H4 (cell line): ENCODE measurements around the gene OR1A2. TPM values are rescaled to one million over a fixed set of nuclear protein-coding genes. Genes with fewer than 3 reads are reported as not detected.
"Not testable (repeated sequence)": the region's sequence is repeated elsewhere in the genome, so short reads cannot be mapped to it uniquely, and the experiment has no call there.

Experiments
- DNase-seq: peaks from one replicate; pipeline ENCODE4 v3.0.0-alpha.2; 2015; ENCODE audit warnings: low spot score
- total RNA-seq: library from RNA; depleted of rRNA; stranded (reverse); fragments of >200 nt; shearing (Covaris generic); gene quantifications from 2 replicates; pipeline ENCODE4 v1.2.3, GENCODE V29; 2014; rRNA removed

OR1A2 gene, protein sequence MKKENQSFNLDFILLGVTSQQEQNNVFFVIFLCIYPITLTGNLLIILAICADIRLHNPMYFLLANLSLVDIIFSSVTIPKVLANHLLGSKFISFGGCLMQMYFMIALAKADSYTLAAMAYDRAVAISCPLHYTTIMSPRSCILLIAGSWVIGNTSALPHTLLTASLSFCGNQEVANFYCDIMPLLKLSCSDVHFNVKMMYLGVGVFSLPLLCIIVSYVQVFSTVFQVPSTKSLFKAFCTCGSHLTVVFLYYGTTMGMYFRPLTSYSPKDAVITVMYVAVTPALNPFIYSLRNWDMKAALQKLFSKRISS
- total RNA-seq: not detected in 2 replicates

DNA sequence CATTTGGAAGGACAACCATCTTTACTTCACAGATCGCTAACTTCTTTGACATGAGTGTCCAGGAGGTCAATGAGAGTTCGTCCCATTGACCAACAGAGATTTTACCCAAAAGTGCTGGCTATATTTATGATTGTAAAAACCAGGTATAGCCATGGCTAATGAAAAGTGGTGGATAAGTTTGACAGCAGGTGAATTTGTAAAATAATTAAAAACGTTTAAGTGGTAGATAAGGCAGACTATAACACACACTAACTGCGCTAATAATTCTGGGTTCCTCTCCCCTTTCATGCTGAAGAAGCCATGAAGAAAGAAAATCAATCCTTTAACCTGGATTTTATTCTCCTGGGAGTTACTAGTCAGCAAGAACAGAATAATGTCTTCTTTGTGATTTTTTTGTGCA lies at the start of gene OR1A2:
Gene OR1A2, plus strand, starts transcription at position 301 of the 400 bp plus-strand sequence. Its CDS starts 0 bp downstream, at position 301.
- DNase-seq: no peak

DNA sequence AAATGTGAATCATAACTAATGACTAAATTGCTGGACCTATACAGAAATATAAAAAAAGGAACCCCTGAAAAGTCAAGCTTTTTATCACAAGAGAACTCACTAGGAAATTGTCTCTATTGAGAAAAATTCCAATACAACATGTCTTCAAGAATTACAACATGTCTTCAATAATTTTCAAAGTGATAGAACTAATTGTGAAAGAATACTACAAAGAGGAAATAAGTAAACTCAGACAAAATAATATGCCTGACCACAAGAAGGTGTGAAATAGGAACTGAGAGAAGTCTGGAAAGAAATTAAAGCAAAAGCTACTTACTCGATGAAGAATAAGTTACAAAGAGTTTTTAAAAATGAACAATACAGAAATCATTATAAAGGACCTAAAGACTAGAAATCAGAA lies 40.1 kb upstream of the OR1A2 start:
- DNase-seq: no peak

DNA sequence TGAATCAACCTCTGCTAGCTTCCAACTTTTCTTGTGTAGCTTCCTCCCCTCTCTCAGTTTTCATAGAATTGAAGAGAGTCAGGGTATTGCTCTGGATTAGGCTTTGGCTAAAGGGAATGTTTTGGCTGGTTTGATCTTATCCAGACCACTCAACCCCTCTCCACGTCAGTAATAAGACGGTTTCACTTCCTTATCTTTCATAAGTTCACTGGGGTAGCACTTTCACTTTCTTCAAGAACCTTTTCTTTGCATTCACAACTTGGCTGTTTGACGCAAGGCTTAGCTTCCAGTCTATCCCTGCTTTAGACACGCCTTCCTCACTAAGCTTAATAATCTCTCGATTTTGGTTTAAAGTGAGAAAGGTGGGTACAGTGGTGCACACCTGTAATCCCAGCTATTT lies 29.7 kb upstream of the OR1A2 start:
- no peak for DNase-seq

DNA sequence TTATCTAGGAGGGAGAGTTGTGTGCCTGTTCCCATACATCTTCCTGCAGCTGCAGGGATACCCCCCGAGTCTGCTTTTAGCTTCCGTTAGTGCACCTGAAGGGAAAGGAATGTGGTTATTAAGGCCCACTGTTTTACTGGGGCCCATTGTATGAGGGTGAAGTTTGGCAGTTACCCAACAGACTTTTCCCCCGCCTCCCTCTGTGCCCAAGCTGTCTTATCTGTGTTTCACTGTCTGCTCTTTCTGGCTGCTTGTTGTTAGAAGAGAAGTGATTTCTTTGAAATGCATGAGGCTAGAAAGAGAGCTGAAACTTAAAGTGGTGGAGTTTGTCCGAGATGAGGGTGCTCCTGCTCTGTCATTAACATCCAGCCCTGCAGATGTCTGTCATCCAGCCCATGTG lies 7.4 kb upstream of the OR1A2 start:
- DNase-seq: no peak

DNA sequence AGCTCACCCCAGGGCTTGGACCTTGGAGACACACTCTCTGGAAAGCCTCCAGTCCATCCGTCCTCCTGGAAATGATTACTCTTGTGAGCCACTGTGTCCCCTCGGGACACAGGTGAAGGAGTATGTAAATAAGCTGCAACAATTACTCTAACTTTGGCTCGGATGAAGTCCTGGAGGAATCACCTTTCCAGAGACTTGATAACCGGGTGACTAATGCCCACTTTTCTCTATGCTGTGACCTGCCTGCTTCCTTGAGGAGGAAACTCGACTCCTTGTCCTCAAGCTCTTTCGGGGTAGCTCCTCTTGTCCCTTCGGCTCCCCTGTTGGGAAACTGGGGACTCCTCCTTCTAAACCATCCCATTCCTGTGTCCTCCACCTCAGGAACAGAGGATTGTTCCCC lies 10.0 kb downstream of the OR1A2 start, which contains the start of gene OR1A1:
Gene OR1A1, plus strand, starts transcription at position 301 of the 400 bp plus-strand sequence. CDS start 7,954 bp downstream, outside the sequence.
- no peak for DNase-seq

DNA sequence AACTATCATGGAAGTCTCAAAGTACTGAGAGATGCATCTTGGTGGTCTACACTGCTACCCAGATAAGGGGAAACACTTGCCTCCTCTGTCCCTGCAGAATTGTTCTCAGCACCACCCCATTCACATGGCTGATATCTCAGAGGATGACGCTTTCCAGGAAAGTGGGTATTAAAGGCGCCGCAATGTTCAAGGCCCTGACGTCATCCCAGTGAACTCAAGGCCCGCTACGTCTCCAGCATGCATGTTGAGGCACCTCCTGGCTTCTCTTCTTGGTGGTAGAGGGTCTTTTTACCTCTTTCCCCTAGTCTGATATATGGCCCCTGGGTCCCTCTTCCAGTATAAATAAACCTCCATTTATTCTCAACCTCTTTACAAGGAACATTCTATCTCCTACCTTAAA lies 11.2 kb downstream of the OR1A2 start:
- no peak for DNase-seq

DNA sequence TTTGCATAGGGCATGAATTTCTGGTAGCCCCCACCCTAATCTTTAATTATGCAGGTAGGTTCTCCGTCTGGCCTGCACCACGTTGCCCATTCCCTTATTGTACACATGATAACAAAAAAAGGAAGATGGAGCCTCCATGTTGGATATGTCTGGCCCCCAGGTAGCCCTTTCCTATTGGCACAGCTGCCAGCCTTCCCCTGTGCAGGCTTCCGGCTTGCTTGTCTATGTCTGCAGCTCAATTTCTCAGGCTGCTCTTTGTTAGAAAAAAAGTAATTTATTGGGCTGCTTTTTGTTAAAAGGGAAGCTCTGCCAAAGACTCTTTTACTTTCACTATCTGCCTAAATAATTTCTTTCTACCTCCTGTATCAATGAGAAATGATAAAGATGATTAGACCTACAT lies 15.7 kb downstream of the OR1A2 start:
- DNase-seq: no peak

DNA sequence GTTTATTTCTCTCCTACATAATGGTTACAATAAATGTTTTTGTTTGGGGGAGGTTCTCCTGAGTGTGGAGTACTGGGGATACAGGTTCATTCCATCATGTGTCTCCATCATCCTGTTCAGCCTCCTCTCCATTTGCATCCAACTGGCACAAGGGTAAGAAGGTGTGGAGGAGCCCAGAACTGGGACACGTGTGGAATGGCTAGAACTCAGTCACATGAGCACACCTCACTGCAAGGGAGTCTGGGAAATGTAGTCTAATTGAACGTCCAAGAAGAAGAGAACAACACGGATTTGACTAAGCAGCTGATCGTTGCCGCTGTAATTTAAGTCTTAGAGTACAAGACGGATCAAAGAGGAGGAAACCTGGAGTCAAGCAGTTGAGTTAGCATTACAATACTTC lies 16.3 kb downstream of the OR1A2 start:
- no peak for DNase-seq

DNA sequence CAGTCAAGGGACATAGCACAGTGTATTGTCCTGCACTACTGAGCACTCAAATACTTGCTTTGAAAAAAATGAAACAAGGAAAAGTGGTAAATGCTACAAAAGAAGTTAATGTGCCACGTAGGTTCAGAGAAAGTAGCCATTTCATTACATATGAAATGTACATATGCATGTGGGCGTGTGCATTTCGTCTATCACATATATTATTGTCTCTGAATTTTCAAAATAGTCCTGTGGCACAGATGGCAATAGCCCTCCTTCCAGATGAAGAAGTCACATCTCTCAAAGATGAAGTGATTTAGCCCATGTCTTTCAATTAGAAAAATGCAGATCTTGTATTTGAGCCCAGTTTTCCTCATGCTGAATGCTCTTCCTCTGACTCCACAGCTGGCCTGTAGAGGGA lies 22.7 kb downstream of the OR1A2 start:
- DNase-seq: not testable (repeated sequence)

DNA sequence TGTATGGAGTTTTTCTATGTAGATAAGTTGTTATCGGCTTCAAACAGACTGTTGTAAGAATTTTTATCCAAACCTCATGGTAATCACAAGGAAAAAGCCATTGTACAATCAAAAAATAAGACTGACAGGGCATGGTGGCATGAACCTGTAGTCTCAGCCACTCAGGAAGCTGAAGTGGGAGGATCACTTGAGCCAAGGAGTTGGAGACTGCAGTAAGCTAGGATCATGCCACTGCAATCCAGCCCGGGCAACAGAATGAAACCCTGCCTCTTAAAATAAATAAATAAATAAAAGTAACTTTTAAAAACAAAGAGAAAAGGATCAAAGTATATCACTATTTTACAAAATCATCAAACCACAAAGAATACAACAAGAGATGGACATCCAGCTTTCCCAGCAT lies 24.5 kb downstream of the OR1A2 start:
- DNase-seq: no peak

DNA sequence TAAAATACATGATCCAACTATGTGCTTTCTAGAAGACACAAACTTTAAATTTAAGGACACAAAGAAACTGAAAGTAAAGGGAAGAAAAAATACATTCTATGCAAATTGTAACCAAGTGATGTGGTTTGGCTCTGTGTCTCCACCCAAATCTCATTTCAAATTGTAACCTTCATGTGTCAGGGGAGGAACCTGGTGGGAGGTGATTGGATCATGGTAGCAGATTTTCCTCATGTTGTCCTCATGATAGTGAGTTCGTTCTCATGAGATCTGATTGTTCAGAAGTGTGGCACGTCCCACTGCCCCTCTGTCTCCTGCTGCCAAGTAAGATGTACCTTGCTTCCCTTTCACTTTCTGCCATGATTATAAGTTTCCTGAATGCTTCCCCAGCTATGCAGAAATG lies 25.2 kb downstream of the OR1A2 start:
- no peak for DNase-seq

DNA sequence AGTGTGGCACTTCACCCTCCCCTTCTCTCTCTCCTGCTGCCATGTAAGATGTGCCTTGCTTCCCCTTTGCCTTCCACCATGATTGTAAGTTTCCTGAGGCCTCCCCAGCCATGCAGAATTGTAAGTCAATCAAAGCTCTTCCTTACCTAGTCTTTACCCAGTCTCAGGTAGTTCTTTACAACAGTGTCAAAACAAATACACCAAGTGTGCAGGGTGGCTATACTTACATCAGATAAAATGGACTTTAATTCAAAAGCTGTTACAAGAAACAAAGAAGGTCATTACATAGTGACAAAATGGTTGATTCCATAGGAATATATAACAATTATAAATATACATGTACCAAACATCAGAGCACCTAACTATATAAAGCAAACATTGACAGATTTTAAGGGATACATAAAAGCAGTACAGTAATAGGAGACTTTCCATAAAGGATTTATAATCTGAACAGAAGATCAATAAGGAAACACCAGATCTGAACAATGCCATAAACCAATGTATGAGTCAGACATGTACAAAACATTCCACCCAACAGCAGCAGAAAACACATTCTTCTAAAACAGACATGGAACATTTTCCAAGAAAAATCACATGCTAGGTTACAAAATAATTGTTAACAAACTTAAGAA lies 27.5 kb downstream of the OR1A2 start:
- DNase-seq: not testable (repeated sequence)

DNA sequence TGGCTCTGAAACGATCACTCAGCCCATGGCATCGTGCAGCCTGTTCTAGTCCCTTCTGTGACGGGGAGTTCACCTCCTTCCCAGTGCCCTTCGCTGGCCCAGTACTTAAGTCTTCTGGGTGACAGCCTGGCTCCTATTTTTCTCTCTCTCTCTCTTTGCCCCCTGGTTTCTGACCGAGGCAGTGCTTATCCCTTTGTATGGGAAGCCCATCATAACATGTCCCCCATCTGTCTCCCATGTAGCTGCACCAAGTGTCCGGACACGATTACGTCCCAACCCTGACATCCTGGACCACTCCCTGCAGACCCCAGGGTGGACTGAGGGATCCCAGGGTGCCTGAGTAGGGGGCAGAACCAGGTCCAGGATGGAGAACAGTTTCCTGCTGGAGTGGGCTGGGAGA lies 35.0 kb downstream of the OR1A2 start:
- not testable (repeated sequence) for DNase-seq

DNA sequence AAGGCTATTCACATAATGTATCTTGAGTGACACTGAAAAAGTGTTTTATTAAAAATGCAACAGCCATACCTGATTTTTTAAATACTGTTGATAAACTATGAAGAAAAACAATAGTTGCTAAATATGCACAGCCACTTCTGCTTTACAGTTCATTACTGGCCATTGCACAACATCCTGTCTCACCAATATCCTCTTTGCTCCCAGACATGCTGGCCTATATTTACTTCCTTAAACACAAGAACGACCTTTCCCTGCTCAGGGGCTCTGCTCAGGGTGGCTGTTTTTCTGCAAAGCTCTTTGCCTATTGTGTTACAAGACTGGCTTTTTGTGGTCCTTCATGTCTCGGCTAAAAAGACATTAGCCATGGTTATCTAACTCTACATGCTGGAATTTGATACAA lies 41.4 kb downstream of the OR1A2 start:
- not testable (repeated sequence) for DNase-seq

DNA sequence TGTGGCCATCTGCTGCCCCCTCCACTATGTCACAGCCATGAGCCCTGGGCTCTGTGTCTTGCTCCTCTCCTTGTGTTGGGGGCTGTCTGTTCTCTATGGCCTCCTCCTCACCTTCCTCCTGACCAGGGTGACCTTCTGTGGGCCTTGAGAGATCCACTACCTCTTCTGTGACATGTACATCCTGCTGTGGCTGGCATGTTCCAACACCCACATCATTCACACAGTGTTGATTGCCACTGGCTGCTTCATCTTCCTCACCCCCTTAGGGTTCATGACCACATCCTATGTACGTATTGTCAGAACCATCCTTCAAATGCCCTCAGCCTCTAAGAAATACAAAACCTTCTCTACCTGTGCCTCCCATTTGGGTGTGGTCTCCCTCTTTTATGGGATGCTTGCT lies 43.7 kb downstream of the OR1A2 start:
- DNase-seq: not testable (repeated sequence)

DNA sequence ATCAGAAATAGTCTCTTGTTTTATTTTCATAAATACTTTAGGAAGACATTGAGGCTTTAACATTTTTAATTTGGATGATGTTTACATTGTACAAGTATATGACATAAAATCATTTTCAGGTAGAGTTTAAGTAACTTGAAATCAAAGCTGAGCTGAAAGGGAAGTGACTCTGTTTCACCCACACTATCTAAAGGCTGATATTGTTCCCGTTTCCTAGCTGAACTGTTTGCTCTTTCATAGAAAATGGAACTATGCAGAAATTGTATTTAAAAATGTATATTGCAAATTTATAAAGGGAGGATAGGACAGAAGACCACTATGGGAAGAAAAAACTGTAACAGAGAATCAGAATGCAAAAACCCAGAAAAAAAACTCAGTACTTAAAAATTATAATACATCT lies 47.5 kb downstream of the OR1A2 start:
- DNase-seq: not testable (repeated sequence)

Other genes starting within 250 kb of the OR1A2 start
- not detected in 2 replicates for gene OR1D5, start 133.9 kb upstream of the OR1A2 start, total RNA-seq
- gene OR1D2, start 93.1 kb upstream of the OR1A2 start, total RNA-seq: not detected in 2 replicates
- gene OR1G1, start 70.0 kb upstream of the OR1A2 start, total RNA-seq: not detected in 2 replicates
- not detected in 2 replicates for gene OR1A1, start 10.1 kb downstream of the OR1A2 start, total RNA-seq
- not detected in 2 replicates for gene OR3A1, start 100.8 kb downstream of the OR1A2 start, total RNA-seq
- not detected in 2 replicates for gene OR3A2, start 188.8 kb downstream of the OR1A2 start, total RNA-seq
- gene OR1E1, start 200.9 kb downstream of the OR1A2 start, total RNA-seq: not detected in 2 replicates
- not detected in 2 replicates for gene OR3A3, start 213.9 kb downstream of the OR1A2 start, total RNA-seq
- gene OR1E2, start 236.3 kb downstream of the OR1A2 start, total RNA-seq: not detected in 2 replicates